Testis (tissue), 3 donors: Measurements from ENCODE around the gene PRKG1. TPM values are rescaled to one million over a fixed set of nuclear protein-coding genes. Genes with fewer than 3 reads are reported as not detected.
"Not testable (repeated sequence)": the region's sequence is repeated elsewhere in the genome, so short reads cannot be mapped to it uniquely, and the experiment has no call there.

Experiments
- DNase-seq: peaks from one replicate; pipeline ENCODE4 v3.0.0-alpha.2; 2019
- H3K27ac ChIP-seq, 2 donors: fragments of 200-600 bp; sonication (generic); one replicate each; pipeline ENCODE4 v1.5.1; 2019
- H3K27me3 ChIP-seq: fragments of 200-600 bp; sonication (generic); one replicate; pipeline ENCODE4 v1.5.1; 2019
- H3K36me3 ChIP-seq: fragments of 200-600 bp; sonication (generic); one replicate; pipeline ENCODE4 v1.5.1; 2017; ENCODE audit warnings: low read depth; ENCODE audit errors: missing control alignments
- H3K4me1 ChIP-seq: fragments of 200-600 bp; sonication (generic); one replicate; pipeline ENCODE4 v1.5.1; 2019
- H3K4me3 ChIP-seq, 2 donors: fragments of 200-600 bp; sonication (generic); one replicate each; pipeline ENCODE4 v1.5.1; 2017 to 2019
- H3K9me3 ChIP-seq: fragments of 200-600 bp; sonication (generic); one replicate; pipeline ENCODE4 v1.5.1; 2017
- POLR2A ChIP-seq: fragments of 450-650 bp; IDR thresholded peaks from one replicate; pipeline ENCODE4 v1.6.1; 2017; ENCODE audit warnings: antibody characterized with exemption, mild to moderate bottlenecking, moderate library complexity
- WGBS, 2 donors: methylation state at CpG; one replicate each; pipeline ENCODE4 v1.1.5; 2018; 5-methylcytosine and 5-hydroxymethylcytosine counted together
- intact Hi-C: fragments of 100-400 bp; cut with DNase I; formaldehyde crosslinking; loops from one replicate; pipeline ENCODE4 v1.15.1; 2023; ENCODE audit warnings: low total_unique reads
- polyA plus RNA-seq: library from polyadenylated mRNA; stranded (reverse); fragments of 350-450 nt; fragmentation: Illumina TruSeq; extraction: RNeasy Lipid Tissue Mini Kit (QIAGEN cat#74804); gene quantifications from one replicate; pipeline ENCODE4 v1.2.3, GENCODE V29; 2014; ENCODE audit warnings: low read depth, low replicate concordance; ENCODE audit not compliant: insufficient read depth
- total RNA-seq, 2 donors: library from RNA; depleted of rRNA; stranded (reverse); fragments of >200 nt; gene quantifications; one replicate each; pipeline ENCODE4 v1.2.3, GENCODE V29; 2016
- TF ChIP-seq, protein P1 (sequence below), 3 experiments: fragments of 450-650 bp in 2 of 3; fragments of 200-600 bp in 1 of 3; sonication (generic) in 1 of 3; IDR thresholded peaks; one replicate each; pipeline ENCODE4 v1.5.1; 2016 to 2019; ENCODE audit warnings: antibody characterized with exemption in 3 of 3, mild to moderate bottlenecking in 2 of 3, moderate library complexity in 1 of 3

PRKG1 gene
- total and polyA plus RNA-seq, 3 donors from 2014 or later = 6.3 to 15.3 (median 12.5) TPM

DNA sequence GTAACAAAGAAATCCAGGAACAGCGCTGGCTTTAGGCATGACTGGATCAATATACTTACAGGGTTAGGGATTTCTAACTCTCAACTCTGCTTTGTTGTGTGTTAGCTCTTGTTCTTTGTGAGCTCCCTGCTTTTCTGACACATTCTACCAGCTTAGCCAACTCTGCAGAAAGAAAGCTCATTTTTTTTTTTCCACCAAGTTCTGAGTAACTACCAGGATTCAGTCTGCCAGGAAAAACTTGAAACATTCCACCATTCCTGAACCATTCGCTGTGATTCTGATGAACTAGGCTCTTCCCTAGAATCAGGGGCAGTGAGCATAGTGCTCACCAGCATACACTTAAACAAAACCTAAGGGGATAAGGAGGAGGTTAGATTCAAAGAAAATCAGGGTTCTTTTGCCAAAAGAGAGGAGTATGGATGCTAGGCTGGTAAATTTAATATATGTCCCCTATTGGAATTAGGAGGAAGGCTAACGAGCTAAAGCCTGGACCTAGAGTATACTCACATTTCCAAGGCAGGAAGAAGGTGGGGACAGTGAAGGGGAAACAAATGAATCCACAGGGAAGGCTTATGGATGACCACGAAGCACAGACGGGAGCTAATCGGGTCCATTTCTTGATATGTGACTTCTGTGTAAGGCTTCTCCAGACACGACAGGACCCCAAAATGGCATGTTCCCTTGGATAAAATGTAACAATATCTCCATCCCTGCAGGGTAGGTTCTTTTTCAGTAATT lies 183.4 kb downstream of the PRKG1 start:
- H3K27me3 ChIP-seq = no peaks in the 10 kb centered on the region
- no peaks in the 10 kb centered on the region for H3K9me3 ChIP-seq
- H3K4me1 ChIP-seq = no peaks in the 10 kb centered on the region
- H3K4me3 ChIP-seq = no peak overlapping the region
- WGBS, 2 donors = 84 to 86% methylated on average over 7 of the region's 7 CpGs
- no peak overlapping the region for H3K27ac ChIP-seq
- no peak for TF ChIP-seq POLR2A
- TF ChIP-seq, protein P1, sequence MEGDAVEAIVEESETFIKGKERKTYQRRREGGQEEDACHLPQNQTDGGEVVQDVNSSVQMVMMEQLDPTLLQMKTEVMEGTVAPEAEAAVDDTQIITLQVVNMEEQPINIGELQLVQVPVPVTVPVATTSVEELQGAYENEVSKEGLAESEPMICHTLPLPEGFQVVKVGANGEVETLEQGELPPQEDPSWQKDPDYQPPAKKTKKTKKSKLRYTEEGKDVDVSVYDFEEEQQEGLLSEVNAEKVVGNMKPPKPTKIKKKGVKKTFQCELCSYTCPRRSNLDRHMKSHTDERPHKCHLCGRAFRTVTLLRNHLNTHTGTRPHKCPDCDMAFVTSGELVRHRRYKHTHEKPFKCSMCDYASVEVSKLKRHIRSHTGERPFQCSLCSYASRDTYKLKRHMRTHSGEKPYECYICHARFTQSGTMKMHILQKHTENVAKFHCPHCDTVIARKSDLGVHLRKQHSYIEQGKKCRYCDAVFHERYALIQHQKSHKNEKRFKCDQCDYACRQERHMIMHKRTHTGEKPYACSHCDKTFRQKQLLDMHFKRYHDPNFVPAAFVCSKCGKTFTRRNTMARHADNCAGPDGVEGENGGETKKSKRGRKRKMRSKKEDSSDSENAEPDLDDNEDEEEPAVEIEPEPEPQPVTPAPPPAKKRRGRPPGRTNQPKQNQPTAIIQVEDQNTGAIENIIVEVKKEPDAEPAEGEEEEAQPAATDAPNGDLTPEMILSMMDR (IDR thresholded peaks at IDR 0.05) = no peak
- intact Hi-C loops = no loop called here
- no peaks in the 10 kb centered on the region for H3K36me3 ChIP-seq
- DNase-seq = no peak

DNA sequence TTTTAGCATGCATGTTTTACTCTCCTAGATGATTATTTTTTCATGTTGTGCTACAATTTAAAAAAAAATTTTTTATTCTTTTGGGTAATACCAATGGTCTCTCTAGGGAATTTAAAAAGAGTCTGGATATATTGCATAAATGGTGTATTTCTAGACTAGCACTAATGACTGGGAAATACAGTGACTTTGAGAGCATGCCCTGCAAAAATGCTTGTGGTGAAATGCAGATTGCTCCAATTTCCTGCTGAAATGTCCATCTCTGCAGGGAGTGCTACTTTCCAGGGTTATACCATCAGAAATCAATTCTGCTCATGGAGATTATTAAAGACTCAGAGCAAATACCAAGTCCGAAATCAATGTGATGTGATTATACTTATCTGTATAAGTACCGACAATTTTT lies 186.1 kb downstream of the PRKG1 start:
- Histone ChIP-seq H3K4me3 (no peak overlapping the region), H3K27ac (no peak overlapping the region), H3K36me3 (no peaks in the 10 kb centered on the region), H3K4me1 (no peaks in the 10 kb centered on the region), H3K27me3 (no peaks in the 10 kb centered on the region), H3K9me3 (no peaks in the 10 kb centered on the region)
- intact Hi-C loops = no loop called here
- no peak for DNase-seq
- WGBS, 2 donors = 93 to 94% methylated on average over 2 of the region's 2 CpGs
- TF ChIP-seq, protein P1 (IDR thresholded peaks at IDR 0.05) = no peak
- no peak for TF ChIP-seq POLR2A

DNA sequence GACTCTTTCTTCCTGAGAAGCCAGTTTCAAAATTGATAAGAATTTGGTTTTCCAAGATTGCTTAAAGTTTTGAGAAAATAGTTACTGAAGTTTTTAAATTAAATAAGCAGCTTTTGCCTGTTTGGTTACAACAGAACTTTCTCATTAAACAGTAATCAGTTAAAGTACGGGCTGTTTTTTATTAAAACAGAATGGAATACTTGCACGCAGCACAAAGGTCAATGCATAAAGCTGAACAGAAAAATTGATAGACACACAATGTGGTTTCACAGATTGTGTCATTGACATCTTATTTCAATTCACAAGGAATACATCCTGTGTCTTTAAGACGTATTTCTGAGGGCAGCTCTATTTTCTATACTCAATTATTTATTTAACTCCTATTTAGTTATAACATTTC lies 192.2 kb downstream of the PRKG1 start:
- H3K4me3 ChIP-seq = no peak overlapping the region
- H3K27me3 ChIP-seq = no peaks in the 10 kb centered on the region
- no peaks in the 10 kb centered on the region for H3K36me3 ChIP-seq
- no peak overlapping the region for H3K27ac ChIP-seq
- H3K4me1 ChIP-seq = no peaks in the 10 kb centered on the region
- no peaks in the 10 kb centered on the region for H3K9me3 ChIP-seq
- 72 to 83% methylated on average over 3 of the region's 3 CpGs for WGBS, 2 donors
- TF ChIP-seq, protein P1 (IDR thresholded peaks at IDR 0.05) = no peak
- no peak for TF ChIP-seq POLR2A
- intact Hi-C loops = no loop called here
- no peak for DNase-seq

DNA sequence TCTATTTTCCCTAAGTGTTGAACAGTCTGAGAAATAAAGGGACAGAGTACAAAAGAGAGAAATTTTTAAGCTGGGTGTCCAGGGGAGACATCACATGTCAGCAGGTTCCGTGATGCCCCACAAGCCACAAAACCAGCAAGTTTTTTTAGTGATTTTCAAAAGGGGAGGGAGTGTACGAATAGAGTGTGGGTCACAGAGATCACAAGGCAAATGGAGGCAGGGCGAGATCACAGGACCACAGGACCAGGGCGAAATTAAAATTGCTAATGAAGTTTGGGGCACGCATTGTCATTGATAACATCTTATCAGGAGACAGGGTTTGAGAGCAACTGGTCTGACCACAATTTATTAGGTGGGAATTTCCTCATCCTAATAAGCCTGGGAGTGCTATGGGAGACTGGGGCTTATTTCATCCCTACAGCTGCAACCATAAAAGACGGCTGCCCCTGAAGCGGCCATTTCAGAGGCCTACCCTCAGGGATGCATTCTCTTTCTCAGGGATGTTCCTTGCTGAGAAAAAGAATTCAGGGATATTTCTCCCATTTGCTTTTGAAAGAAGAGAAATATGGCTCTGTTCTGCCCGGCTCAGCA lies 193.8 kb downstream of the PRKG1 start:
- 87 to 90% methylated on average over 8 of the region's 8 CpGs for WGBS, 2 donors
- intact Hi-C loops, H3K4me1 ChIP-seq, DNase-seq, H3K27ac ChIP-seq, H3K4me3 ChIP-seq, H3K36me3 ChIP-seq, H3K27me3 ChIP-seq, H3K9me3 ChIP-seq: not testable (repeated sequence)

DNA sequence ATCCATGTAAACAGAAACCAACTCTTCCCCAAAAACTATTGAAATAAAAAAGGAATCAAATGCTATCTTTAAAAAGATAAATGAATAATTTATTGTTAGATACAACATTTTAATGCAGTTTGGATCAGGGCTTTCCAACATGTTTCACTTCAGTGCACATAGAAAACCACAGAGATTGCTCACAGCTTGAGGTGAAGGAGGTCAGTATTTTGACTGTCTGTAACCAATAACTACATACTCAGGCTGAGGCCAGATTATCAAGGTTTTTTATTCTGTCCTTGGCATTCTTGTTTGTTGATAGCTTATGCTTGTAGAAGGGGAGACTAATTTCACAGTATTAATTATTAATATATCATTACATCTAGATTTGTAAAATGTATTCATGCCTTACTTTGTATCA lies 195.5 kb downstream of the PRKG1 start:
- TF ChIP-seq, protein P1 (IDR thresholded peaks at IDR 0.05) = no peak
- no peak for TF ChIP-seq POLR2A
- Histone ChIP-seq H3K9me3 (no peaks in the 10 kb centered on the region), H3K4me3 (no peak overlapping the region), H3K27ac (no peak overlapping the region), H3K27me3 (no peaks in the 10 kb centered on the region), H3K36me3 (no peaks in the 10 kb centered on the region), H3K4me1 (no peaks in the 10 kb centered on the region)
- no peak for DNase-seq
- intact Hi-C loops = no loop called here
